ENCODE results near the gene BCOR. TPM values are rescaled to one million over a fixed set of nuclear protein-coding genes. Genes with fewer than 3 reads are reported as not detected.

Gene BCOR
- total RNA-seq, 4 donors from 2014 or later = 19.9 to 32.5 (median 26.0) TPM

DNA sequence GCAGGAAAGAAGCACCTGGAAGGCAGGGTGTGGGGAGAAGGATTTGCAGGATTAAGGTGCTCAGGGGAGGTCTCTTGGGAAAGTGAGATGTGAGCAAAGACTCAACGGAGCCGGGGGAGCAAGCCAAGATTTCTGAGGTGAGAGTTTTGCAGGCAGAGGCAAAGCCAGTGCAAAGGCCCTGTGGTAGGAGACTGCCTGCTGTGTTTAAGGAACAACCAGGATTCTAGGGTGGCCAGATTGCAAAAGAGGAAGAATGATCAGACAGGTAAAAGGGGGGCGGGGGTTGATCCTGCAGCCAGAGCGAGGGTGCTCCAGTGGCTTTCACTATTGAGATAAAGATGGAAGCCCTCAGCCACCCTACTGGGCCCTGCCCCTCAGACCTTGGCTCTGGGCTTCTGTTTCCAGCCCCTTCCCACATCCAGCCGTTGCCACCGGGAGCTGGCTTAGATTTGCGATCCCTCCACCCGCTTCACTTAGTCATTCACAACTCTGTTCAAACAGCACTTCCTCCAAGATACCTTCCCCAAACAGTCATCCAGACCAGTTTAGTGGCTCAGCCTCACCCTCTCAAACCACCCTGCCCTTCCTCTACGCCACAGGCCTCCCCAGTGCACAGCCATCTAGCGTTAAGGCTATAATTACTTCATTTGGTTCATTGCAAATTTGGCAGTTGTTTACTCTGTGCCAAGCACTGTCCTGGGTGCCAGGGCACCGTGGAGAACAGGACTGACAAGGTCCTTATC is 23.3 kb upstream of the BCOR start:
- H3K4me3 ChIP-seq = no peak overlapping the region
- H3K27me3 ChIP-seq = no peaks in the 10 kb centered on the region
- H3K4me1 ChIP-seq = no peaks in the 10 kb centered on the region
- no peaks in the 10 kb centered on the region for H3K9me3 ChIP-seq
- intact Hi-C loops (cut with DNase I) = no loop called here
- no peaks in the 10 kb centered on the region for H3K36me3 ChIP-seq
- TF ChIP-seq POLR2A (IDR thresholded peaks at IDR 0.05; ENCODE audit: low read depth) (no peak), POLR2AphosphoS5 (IDR thresholded peaks at IDR 0.05) (no peak), EP300 (IDR thresholded peaks at IDR 0.05) (no peak)
- TF ChIP-seq, protein P1, sequence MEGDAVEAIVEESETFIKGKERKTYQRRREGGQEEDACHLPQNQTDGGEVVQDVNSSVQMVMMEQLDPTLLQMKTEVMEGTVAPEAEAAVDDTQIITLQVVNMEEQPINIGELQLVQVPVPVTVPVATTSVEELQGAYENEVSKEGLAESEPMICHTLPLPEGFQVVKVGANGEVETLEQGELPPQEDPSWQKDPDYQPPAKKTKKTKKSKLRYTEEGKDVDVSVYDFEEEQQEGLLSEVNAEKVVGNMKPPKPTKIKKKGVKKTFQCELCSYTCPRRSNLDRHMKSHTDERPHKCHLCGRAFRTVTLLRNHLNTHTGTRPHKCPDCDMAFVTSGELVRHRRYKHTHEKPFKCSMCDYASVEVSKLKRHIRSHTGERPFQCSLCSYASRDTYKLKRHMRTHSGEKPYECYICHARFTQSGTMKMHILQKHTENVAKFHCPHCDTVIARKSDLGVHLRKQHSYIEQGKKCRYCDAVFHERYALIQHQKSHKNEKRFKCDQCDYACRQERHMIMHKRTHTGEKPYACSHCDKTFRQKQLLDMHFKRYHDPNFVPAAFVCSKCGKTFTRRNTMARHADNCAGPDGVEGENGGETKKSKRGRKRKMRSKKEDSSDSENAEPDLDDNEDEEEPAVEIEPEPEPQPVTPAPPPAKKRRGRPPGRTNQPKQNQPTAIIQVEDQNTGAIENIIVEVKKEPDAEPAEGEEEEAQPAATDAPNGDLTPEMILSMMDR (IDR thresholded peaks at IDR 0.05) = no peak
- no peak overlapping the region for H3K27ac ChIP-seq (replicated peaks in 1 of 4)
- 83% methylated on average over 11 of the region's 11 CpGs for WGBS
- DNase-seq (ENCODE audit: extremely low spot score) = no peak

DNA sequence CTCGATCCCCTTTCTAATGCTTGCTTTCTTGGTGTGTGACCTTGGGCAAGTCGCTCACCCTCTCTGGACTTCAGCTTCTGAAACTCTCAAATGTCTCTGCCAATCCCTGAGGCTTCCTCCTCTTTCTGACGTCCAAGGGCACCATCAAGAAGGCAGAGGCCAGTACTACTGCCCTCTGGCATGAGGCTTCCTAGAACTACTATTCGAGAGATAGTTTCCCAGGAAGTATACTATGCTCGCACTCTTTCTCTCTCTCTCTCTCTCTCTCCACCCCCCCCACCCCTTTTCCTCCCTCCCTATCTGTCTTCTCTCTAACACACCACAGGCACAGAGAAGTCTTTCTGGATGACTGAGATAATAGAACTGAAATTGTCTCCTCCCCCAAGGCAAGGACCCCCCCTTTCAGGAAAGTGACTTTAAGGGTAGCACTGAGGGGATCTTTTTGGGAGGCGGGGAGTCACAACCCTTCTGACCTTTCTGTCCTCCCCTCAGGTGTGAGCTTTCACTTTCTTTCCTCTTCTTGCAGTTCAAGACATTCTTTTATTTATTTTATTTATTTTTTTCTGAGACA is 20.0 kb upstream of the BCOR start:
- H3K4me1 ChIP-seq = no peaks in the 10 kb centered on the region
- 72% methylated on average over 6 of the region's 6 CpGs for WGBS
- no peaks in the 10 kb centered on the region for H3K36me3 ChIP-seq
- H3K9me3 ChIP-seq = no peaks in the 10 kb centered on the region
- no peak overlapping the region for H3K27ac ChIP-seq (replicated peaks in 1 of 4)
- H3K27me3 ChIP-seq = no peaks in the 10 kb centered on the region
- TF ChIP-seq POLR2AphosphoS5 (IDR thresholded peaks at IDR 0.05) (no peak), EP300 (IDR thresholded peaks at IDR 0.05) (no peak)
- TF ChIP-seq, protein P1 (IDR thresholded peaks at IDR 0.05) = no peak
- intact Hi-C loops (cut with DNase I) = no loop called here
- no peak for DNase-seq (ENCODE audit: extremely low spot score)
- H3K4me3 ChIP-seq = no peak overlapping the region

DNA sequence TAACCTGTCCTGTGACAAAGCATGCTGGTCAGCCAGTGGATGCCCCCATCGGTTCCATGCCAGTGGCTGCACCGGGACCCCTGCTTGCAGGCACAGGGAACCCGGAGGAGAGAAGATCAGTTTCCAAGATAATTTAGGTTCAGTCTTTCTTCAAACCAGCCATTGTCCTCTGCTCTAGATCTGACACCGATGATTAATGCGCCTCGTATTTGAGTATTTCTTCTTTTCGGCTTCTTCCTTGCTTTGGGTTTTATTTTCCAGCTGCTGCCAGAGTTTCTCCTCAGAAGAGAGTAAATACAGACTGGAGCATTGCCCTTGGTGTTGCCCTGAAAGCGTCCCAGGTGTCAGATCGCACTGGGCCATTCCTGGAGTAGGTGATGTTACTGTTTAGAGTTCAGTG is 19.2 kb upstream of the BCOR start:
- TF ChIP-seq EP300 (IDR thresholded peaks at IDR 0.05) (no peak), POLR2AphosphoS5 (IDR thresholded peaks at IDR 0.05) (no peak), POLR2A (IDR thresholded peaks at IDR 0.05; ENCODE audit: low read depth) (no peak)
- TF ChIP-seq, protein P1 (IDR thresholded peaks at IDR 0.05) = no peak
- 96% methylated on average over 8 of the region's 9 CpGs for WGBS
- Histone ChIP-seq H3K36me3 (no peaks in the 10 kb centered on the region), H3K27ac (replicated peaks in 1 of 4) (no peak overlapping the region), H3K4me3 (no peak overlapping the region), H3K27me3 (no peaks in the 10 kb centered on the region), H3K9me3 (no peaks in the 10 kb centered on the region), H3K4me1 (no peaks in the 10 kb centered on the region)
- DNase-seq (ENCODE audit: extremely low spot score) = no peak
- intact Hi-C loops (cut with DNase I) = no loop called here

DNA sequence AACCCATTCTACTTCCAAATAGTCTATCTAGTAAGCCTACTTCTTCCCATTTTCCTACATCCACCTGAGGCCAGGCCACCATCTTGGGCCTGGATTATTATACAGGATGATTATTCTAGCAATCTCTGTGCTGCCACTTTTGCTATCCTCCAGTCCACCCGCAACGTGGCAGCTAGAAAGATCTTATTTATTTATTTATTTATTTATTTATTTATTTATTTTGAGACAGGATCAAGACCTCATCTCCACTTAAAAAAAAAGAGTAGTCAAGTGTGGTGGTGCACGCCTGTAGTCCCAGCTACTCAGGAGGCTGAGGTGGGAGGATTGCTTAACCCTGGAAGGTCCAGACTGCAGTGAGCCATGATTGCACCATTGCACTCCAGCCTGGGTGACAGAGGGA is 15.2 kb upstream of the BCOR start:
- TF ChIP-seq, protein P1 (IDR thresholded peaks at IDR 0.05) = no peak
- TF ChIP-seq POLR2AphosphoS5 (IDR thresholded peaks at IDR 0.05) (no peak), POLR2A (IDR thresholded peaks at IDR 0.05; ENCODE audit: low read depth) (no peak), EP300 (IDR thresholded peaks at IDR 0.05) (no peak)
- intact Hi-C loops (cut with DNase I) = no loop called here
- peaks cover 8 to 24% (median 10%) of the 10 kb centered on the region in 4 donors for H3K4me1 ChIP-seq
- 85% methylated on average over 3 of the region's 3 CpGs for WGBS
- H3K4me3 ChIP-seq = no peak overlapping the region
- no peak for DNase-seq (ENCODE audit: extremely low spot score)
- no peak overlapping the region for H3K27ac ChIP-seq (replicated peaks in 1 of 4)
- no peaks in the 10 kb centered on the region for H3K9me3 ChIP-seq
- H3K27me3 ChIP-seq = peaks cover 0 to 3% (median 1%) of the 10 kb centered on the region in 4 donors
- no peaks in the 10 kb centered on the region for H3K36me3 ChIP-seq

Data from esophagus muscularis mucosa (tissue), 4 donors.